Peyer's patch (tissue), 4 donors: ENCODE results near the gene CAMK2B. TPM values are rescaled to one million over a fixed set of nuclear protein-coding genes. Genes with fewer than 3 reads are reported as not detected.
A peak's percentile ranks its signal among the peaks of the same experiment; 100 is the strongest.

ENCODE experiments used
- DNase-seq, 3 donors: peaks; one replicate each; pipeline ENCODE4 v3.0.0-alpha.2; 2017 to 2019
- H3K27ac ChIP-seq, 4 donors: fragments of 200-600 bp; sonication (generic); one replicate each; pipeline ENCODE4 v1.5.1; 2016 to 2019
- H3K27me3 ChIP-seq, 2 donors: fragments of 200-600 bp; sonication (generic); one replicate each; pipeline ENCODE4 v1.5.1; 2019
- H3K36me3 ChIP-seq, 3 donors: fragments of 200-600 bp; sonication (generic); one replicate each; pipeline ENCODE4 v1.5.1; 2016 to 2019
- H3K4me1 ChIP-seq, 4 donors: fragments of 200-600 bp; sonication (generic); one replicate each; pipeline ENCODE4 v1.5.1; 2016 to 2019
- H3K4me3 ChIP-seq, 4 donors: fragments of 200-600 bp; sonication (generic); 1 replicate in 3 of 4; 2 replicates in 1 of 4; pipeline ENCODE4 v1.5.1; 2016 to 2019; ENCODE audit warnings: mild to moderate bottlenecking in 1 of 4
- H3K9me3 ChIP-seq, 4 donors: fragments of 200-600 bp; sonication (generic); one replicate each; pipeline ENCODE4 v1.5.1; 2016 to 2019; ENCODE audit warnings: mild to moderate bottlenecking in 1 of 4
- POLR2A ChIP-seq, 2 donors: fragments of 450-650 bp; IDR thresholded peaks; one replicate each; pipeline ENCODE4 v1.5.1; 2017; ENCODE audit warnings: antibody characterized with exemption in 2 of 2, mild to moderate bottlenecking in 2 of 2, moderate library complexity in 2 of 2
- total RNA-seq, 4 donors: library from RNA; depleted of rRNA; stranded (reverse); fragments of >200 nt; gene quantifications; one replicate each; pipeline ENCODE4 v1.1.0, GENCODE V29; 2016
- TF ChIP-seq, protein P1 (sequence below), 6 experiments: fragments of 450-650 bp in 4 of 6; fragments of 200-600 bp in 2 of 6; sonication (generic) in 1 of 6; IDR thresholded peaks; one replicate each; pipeline ENCODE4 v1.5.1; 2017 to 2019; ENCODE audit warnings: antibody characterized with exemption in 6 of 6, mild to moderate bottlenecking in 3 of 6, moderate library complexity in 1 of 6

Gene CAMK2B
- total RNA-seq, 4 donors from 2014 or later = 0.67 to 3.9 (median 2.2) TPM

DNA sequence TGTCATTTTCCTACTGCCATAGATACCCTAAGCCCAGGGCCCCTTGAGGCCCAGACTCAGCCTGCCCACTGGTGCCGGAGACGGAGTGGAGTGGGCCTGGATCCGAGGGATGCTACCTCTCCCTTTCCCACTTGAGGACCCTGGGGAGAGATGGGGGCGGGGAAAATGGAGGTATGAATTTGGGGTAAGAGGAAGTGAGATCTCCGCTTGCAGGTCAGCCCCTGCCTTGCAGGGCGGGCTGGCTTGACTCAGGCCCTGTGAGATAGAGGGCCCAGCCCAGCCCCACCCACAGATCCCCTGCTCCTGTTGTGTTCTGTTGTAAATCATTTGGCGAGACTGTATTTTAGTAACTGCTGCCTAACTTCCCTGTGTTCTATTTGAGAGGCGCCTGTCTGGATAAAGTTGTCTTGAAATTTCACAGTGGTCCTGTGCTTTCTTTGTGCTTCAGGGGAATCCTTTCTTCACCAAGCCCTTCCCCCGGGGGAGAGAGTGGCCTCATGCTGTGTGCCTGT is 111.5 kb downstream of the CAMK2B start:
- H3K4me1 ChIP-seq = no peaks in the 10 kb centered on the region
- H3K4me3 ChIP-seq = no peak overlapping the region
- H3K27me3 ChIP-seq = no peaks in the 10 kb centered on the region
- H3K36me3 ChIP-seq = peaks cover 0 to 50% (median 0%) of the 10 kb centered on the region in 3 donors
- DNase-seq = no peak
- no peak for TF ChIP-seq POLR2A (IDR thresholded peaks at IDR 0.05)
- TF ChIP-seq, protein P1, sequence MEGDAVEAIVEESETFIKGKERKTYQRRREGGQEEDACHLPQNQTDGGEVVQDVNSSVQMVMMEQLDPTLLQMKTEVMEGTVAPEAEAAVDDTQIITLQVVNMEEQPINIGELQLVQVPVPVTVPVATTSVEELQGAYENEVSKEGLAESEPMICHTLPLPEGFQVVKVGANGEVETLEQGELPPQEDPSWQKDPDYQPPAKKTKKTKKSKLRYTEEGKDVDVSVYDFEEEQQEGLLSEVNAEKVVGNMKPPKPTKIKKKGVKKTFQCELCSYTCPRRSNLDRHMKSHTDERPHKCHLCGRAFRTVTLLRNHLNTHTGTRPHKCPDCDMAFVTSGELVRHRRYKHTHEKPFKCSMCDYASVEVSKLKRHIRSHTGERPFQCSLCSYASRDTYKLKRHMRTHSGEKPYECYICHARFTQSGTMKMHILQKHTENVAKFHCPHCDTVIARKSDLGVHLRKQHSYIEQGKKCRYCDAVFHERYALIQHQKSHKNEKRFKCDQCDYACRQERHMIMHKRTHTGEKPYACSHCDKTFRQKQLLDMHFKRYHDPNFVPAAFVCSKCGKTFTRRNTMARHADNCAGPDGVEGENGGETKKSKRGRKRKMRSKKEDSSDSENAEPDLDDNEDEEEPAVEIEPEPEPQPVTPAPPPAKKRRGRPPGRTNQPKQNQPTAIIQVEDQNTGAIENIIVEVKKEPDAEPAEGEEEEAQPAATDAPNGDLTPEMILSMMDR (IDR thresholded peaks at IDR 0.05) = no peak
- no peak overlapping the region for H3K27ac ChIP-seq
- no peaks in the 10 kb centered on the region for H3K9me3 ChIP-seq

- no peak for TF ChIP-seq POLR2A (IDR thresholded peaks at IDR 0.05)
- TF ChIP-seq, protein P1 (IDR thresholded peaks at IDR 0.05) = no peak
- H3K9me3 ChIP-seq = no peaks in the 10 kb centered on the region
- H3K27me3 ChIP-seq = no peaks in the 10 kb centered on the region
- H3K4me1 ChIP-seq = no peaks in the 10 kb centered on the region
- peaks cover 0 to 56% (median 0%) of the 10 kb centered on the region in 3 donors for H3K36me3 ChIP-seq
- H3K27ac ChIP-seq = no peak overlapping the region
- no peak overlapping the region for H3K4me3 ChIP-seq
- peak in 1 of 3 donors; percentile 34 for DNase-seq
These were observed 112.1 kb downstream of the CAMK2B start for GRCh38 chr7:44213206-44213876.

DNA sequence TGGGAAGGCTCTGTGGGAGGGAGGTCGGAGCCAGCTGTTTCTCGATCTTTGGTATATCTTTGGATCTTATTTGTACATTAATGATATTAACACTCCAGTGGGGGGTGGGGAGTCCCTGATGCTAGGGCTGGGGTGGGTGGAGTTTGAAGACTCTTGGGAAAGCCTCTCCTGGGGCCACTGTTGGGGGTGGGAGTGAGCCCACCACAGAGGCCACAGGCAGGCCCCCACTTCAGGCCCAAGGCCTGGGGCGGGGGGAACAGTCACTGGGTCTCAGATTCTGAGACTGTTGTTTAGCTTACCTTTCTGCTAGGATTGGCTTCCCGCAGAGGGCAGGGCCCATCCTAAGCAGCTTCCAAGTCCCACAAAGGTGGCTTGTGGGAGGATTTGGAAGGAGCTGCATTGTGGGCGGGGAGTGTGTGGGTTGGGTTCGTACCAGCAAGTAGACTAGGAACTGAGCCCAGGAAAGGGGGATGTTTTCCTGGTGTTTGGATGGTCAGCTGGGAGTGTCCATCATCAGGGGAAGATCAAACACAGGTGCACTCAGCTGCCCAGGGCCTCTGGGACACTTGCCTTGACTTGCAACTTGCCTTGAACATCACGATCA is 112.7 kb downstream of the CAMK2B start:
- no peaks in the 10 kb centered on the region for H3K27me3 ChIP-seq
- H3K9me3 ChIP-seq = no peaks in the 10 kb centered on the region
- TF ChIP-seq POLR2A (IDR thresholded peaks at IDR 0.05) = no peak
- TF ChIP-seq, protein P1 (IDR thresholded peaks at IDR 0.05) = no peak
- DNase-seq = peak in 1 of 3 donors; percentile 29
- no peaks in the 10 kb centered on the region for H3K4me1 ChIP-seq
- no peak overlapping the region for H3K4me3 ChIP-seq
- H3K36me3 ChIP-seq = peaks cover 0 to 62% (median 0%) of the 10 kb centered on the region in 3 donors
- no peak overlapping the region for H3K27ac ChIP-seq

GRCh38 chr7:44212018-44212417 is 113.4 kb downstream of the CAMK2B start:
- H3K36me3 ChIP-seq = peaks cover 0 to 69% (median 0%) of the 10 kb centered on the region in 3 donors
- H3K9me3 ChIP-seq = no peaks in the 10 kb centered on the region
- DNase-seq = peak in 1 of 3 donors; percentile 15
- no peaks in the 10 kb centered on the region for H3K4me1 ChIP-seq
- no peak overlapping the region for H3K4me3 ChIP-seq
- no peak overlapping the region for H3K27ac ChIP-seq
- TF ChIP-seq POLR2A (IDR thresholded peaks at IDR 0.05) = no peak
- TF ChIP-seq, protein P1 (IDR thresholded peaks at IDR 0.05) = no peak
- no peaks in the 10 kb centered on the region for H3K27me3 ChIP-seq

GRCh38 chr7:44211126-44211675 is 114.2 kb downstream of the CAMK2B start:
- DNase-seq = peak in 1 of 3 donors; percentile 31
- peaks cover 0 to 77% (median 0%) of the 10 kb centered on the region in 3 donors for H3K36me3 ChIP-seq
- no peak overlapping the region for H3K27ac ChIP-seq
- TF ChIP-seq POLR2A (IDR thresholded peaks at IDR 0.05) = no peak
- TF ChIP-seq, protein P1 (IDR thresholded peaks at IDR 0.05) = no peak
- no peaks in the 10 kb centered on the region for H3K27me3 ChIP-seq
- H3K4me1 ChIP-seq = no peaks in the 10 kb centered on the region
- H3K9me3 ChIP-seq = no peaks in the 10 kb centered on the region
- no peak overlapping the region for H3K4me3 ChIP-seq
